GM23248 (cell line): ENCODE measurements around the gene MAGEE2. TPM values are rescaled to one million over a fixed set of nuclear protein-coding genes. Genes with fewer than 3 reads are reported as not detected.

ENCODE experiments used
- DNase-seq: peaks from one replicate; pipeline ENCODE4 v3.0.0-alpha.2; 2015
- H2AFZ ChIP-seq: fragments of 200-600 bp; sonication (generic); 2 replicates; pipeline ENCODE4 v1.6.1; 2016; ENCODE audit warnings: antibody characterized with exemption
- H3F3A ChIP-seq: fragments of 200-600 bp; sonication (generic); 2 replicates; pipeline ENCODE4 v1.6.1; 2016; ENCODE audit warnings: mild to moderate bottlenecking, antibody characterized with exemption, mixed run types; ENCODE audit not compliant: insufficient read depth
- H3K27ac ChIP-seq: fragments of 200-600 bp; sonication (generic); 2 replicates; pipeline ENCODE4 v1.5.1; 2016; ENCODE audit warnings: mild to moderate bottlenecking
- H3K27me3 ChIP-seq: fragments of 200-600 bp; sonication (generic); replicated peaks from 2 replicates; pipeline ENCODE4 v1.6.1; 2016; ENCODE audit warnings: mild to moderate bottlenecking; ENCODE audit not compliant: insufficient read depth
- H3K36me3 ChIP-seq: fragments of 200-600 bp; sonication (generic); 2 replicates; pipeline ENCODE4 v1.6.1; 2016; ENCODE audit warnings: low read depth, mild to moderate bottlenecking
- H3K4me1 ChIP-seq: fragments of 200-600 bp; sonication (generic); 2 replicates; pipeline ENCODE4 v1.6.1; 2016; ENCODE audit warnings: mild to moderate bottlenecking; ENCODE audit not compliant: insufficient read depth
- H3K4me2 ChIP-seq: fragments of 200-600 bp; sonication (generic); one replicate; pipeline ENCODE4 v1.6.1; 2016; ENCODE audit warnings: mild to moderate bottlenecking; ENCODE audit not compliant: unreplicated experiment
- H3K4me3 ChIP-seq: fragments of 200-600 bp; sonication (generic); 2 replicates; pipeline ENCODE4 v1.5.1; 2016; ENCODE audit warnings: mild to moderate bottlenecking
- H3K79me2 ChIP-seq: fragments of 200-600 bp; sonication (generic); 2 replicates; pipeline ENCODE4 v1.6.1; 2016; ENCODE audit warnings: mild to moderate bottlenecking; ENCODE audit not compliant: insufficient read depth
- H3K9ac ChIP-seq: fragments of 200-600 bp; sonication (generic); 2 replicates; pipeline ENCODE4 v1.6.1; 2016; ENCODE audit warnings: mild to moderate bottlenecking
- H3K9me2 ChIP-seq: fragments of 200-600 bp; sonication (generic); 2 replicates; pipeline ENCODE4 v1.6.1; 2016; ENCODE audit warnings: mixed run types, mild to moderate bottlenecking, moderate library complexity; ENCODE audit not compliant: insufficient read depth
- H3K9me3 ChIP-seq: fragments of 200-600 bp; sonication (generic); one replicate; pipeline ENCODE4 v1.6.1; 2017; ENCODE audit warnings: low read depth
- H4K20me1 ChIP-seq: fragments of 200-600 bp; sonication (generic); 2 replicates; pipeline ENCODE4 v1.6.0; 2016; ENCODE audit not compliant: insufficient read depth
- EZH2 ChIP-seq: fragments of 200-600 bp; sonication (generic); IDR thresholded peaks from 2 replicates; pipeline ENCODE4 v1.6.1; 2018; ENCODE audit warnings: antibody characterized with exemption, mild to moderate bottlenecking; ENCODE audit not compliant: insufficient read depth, poor library complexity, severe bottlenecking
- EZH2phosphoT487 ChIP-seq: fragments of 200-600 bp; sonication (generic); IDR thresholded peaks from 2 replicates; pipeline ENCODE4 v1.6.1; 2018; ENCODE audit warnings: antibody characterized with exemption, moderate library complexity, mild to moderate bottlenecking, low read depth; ENCODE audit not compliant: insufficient read depth
- WGBS, 2 experiments: methylation state at CpG; one replicate each; pipeline ENCODE4 v1.1.6; 2015 to 2017; ENCODE audit warnings: low lambda C conversion rate in 2 of 2, low coverage in 1 of 2; ENCODE audit errors: missing lambda C conversion rate in 2 of 2; 5-methylcytosine and 5-hydroxymethylcytosine counted together
- in situ Hi-C: fragments of 300-500 bp; cut with MboI; formaldehyde crosslinking; loops from 2 replicates; pipeline ENCODE4 v1.15.0; 2020
- polyA plus RNA-seq: library from polyadenylated mRNA; unstranded; fragments of >200 nt; fragmentation: Nextera tagmentation; extraction: Ambion mirVana; gene quantifications from 2 replicates; pipeline ENCODE4 v1.2.1, GENCODE V29; 2016
- total RNA-seq: library from RNA; depleted of rRNA; stranded (reverse); fragments of >200 nt; shearing (Covaris generic); gene quantifications from 2 replicates; pipeline ENCODE4 v1.2.3, GENCODE V29; 2014

MAGEE2 gene
- total and polyA plus RNA-seq, 2 experiments from 2014 or later: not detected

DNA sequence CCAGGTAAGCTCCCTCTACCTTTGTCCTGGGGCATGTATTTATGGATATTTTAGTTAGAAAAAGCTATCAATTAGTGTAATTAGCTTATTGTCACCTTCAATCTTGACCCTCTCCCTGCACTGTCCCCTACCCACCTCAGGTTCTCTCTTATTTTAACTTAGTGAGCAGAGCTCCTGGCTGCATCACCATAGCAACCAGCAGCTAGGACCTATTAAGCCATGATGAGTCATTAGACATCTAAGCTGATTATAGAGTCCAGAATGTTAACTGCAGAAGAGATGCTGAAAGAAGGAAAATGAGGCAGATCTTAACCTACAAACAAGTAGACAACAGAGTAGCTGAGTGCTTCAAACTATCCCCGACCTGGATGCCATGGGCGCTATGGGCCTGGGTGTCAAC lies 36.6 kb downstream of the MAGEE2 start:
- TF ChIP-seq EZH2 (no peak), EZH2phosphoT487 (no peak)
- DNase-seq: peak; percentile 25
- H2AFZ ChIP-seq: no peak overlapping the region
- no peaks in the 10 kb centered on the region for H3K79me2 ChIP-seq
- H3K36me3 ChIP-seq: no peaks in the 10 kb centered on the region
- no peaks in the 10 kb centered on the region for H3F3A ChIP-seq
- H3K9me3 ChIP-seq: no peaks in the 10 kb centered on the region
- H3K27ac ChIP-seq: no peak overlapping the region
- no peak overlapping the region for H3K4me2 ChIP-seq
- no peak overlapping the region for H3K4me3 ChIP-seq
- H3K9ac ChIP-seq: no peak overlapping the region
- no peaks in the 10 kb centered on the region for H3K27me3 ChIP-seq
- WGBS, 2 experiments: 83 to 86% methylated on average over 1 to 2 of the region's 2 CpGs
- H3K9me2 ChIP-seq: no peaks in the 10 kb centered on the region
- no peaks in the 10 kb centered on the region for H3K4me1 ChIP-seq
- in situ Hi-C loops: no loop called here
- no peaks in the 10 kb centered on the region for H4K20me1 ChIP-seq

- in situ Hi-C loops: no loop called here
- H3K4me3 ChIP-seq: peak overlapping the region; percentile 79
- WGBS, 2 experiments: 2 to 4% methylated on average over 7 to 24 of the region's 54 CpGs
- H4K20me1 ChIP-seq: no peaks in the 10 kb centered on the region
- H3K4me2 ChIP-seq: peak overlapping the region; percentile 76
- peak; percentile 70 for DNase-seq
- H3K36me3 ChIP-seq: no peaks in the 10 kb centered on the region
- H3K9ac ChIP-seq: peak overlapping the region; percentile 76
- no peaks in the 10 kb centered on the region for H3K9me2 ChIP-seq
- no peak for TF ChIP-seq EZH2phosphoT487
- no peak for TF ChIP-seq EZH2
- no peaks in the 10 kb centered on the region for H3K27me3 ChIP-seq
- H3K27ac ChIP-seq: peak overlapping the region; percentile 45
- H3K79me2 ChIP-seq: no peaks in the 10 kb centered on the region
- no peaks in the 10 kb centered on the region for H3K9me3 ChIP-seq
- H2AFZ ChIP-seq: peak overlapping the region; percentile 95
- no peaks in the 10 kb centered on the region for H3F3A ChIP-seq
- no peaks in the 10 kb centered on the region for H3K4me1 ChIP-seq
Measured at GRCh38 chrX:75746891-75747639, 38.0 kb downstream of the MAGEE2 start.
